HepG2 (cell line): ENCODE results near the gene SERINC1.

Experiments used
- CEBPG ChIP-seq: IDR thresholded peaks from 2 replicates; pipeline ENCODE4 v1.6.1; 2016
- EEA1 ChIP-seq: sonication (generic); formaldehyde crosslinking; IDR thresholded peaks from 2 replicates; pipeline ENCODE4 v1.5.1; 2020; ENCODE audit warnings: mild to moderate bottlenecking, missing genetic modification reagents, borderline replicate concordance
- KLF16 ChIP-seq, 2 experiments: sonication (generic) in 1 of 2; formaldehyde crosslinking in 1 of 2; IDR thresholded peaks; 2 replicates each; pipeline versions ENCODE4 v1.6.1 to v1.8.0; 2016 to 2023; ENCODE audit warnings: missing genetic modification reagents in 2 of 2, missing compliant biosample characterization in 1 of 2
- ZNF510 ChIP-seq: sonication (generic); formaldehyde crosslinking; IDR thresholded peaks from 2 replicates; pipeline ENCODE4 v1.4.0; 2020; ENCODE audit warnings: low read depth, mild to moderate bottlenecking, missing genetic modification reagents
- ZNF709 ChIP-seq: sonication (generic); formaldehyde crosslinking; IDR thresholded peaks from 2 replicates; pipeline ENCODE4 v1.5.0; 2020; ENCODE audit warnings: mild to moderate bottlenecking, missing genetic modification reagents

DNA sequence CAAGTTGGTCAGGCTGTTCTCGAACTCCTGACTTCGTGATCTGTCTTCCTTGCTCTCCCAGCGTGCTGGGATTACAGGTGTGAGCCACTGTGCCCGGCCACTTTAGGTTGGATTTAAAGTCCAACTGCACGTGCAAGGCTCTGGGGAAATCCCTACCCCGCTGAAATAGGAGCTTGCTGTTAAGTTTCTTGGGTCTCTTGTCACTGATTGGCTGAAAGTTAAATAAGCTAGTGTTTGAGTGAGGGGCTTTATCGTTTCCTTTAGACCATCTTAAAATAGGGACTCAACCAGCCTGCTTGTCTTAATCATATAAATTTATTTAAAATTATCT, 11.1 kb upstream of the SERINC1 start:
- no peak for TF ChIP-seq EEA1
- TF ChIP-seq ZNF510 (CRISPR knock-in tag) = no peak
- no peak for TF ChIP-seq CEBPG (CRISPR knock-in tag)
- TF ChIP-seq ZNF709 = no peak
- no peak for TF ChIP-seq KLF16 (CRISPR knock-in tag; IDR thresholded peaks at IDR 0.05)
